Femur (tissue), 1 donor: Measurements from ENCODE around the gene GABBR2.

Experiments
- DNase-seq: peaks from one replicate; pipeline ENCODE4 v3.0.0-alpha.2; 2017

GABBR2 gene

GRCh38 chr9:98241357-98242300, 467.1 kb downstream of the GABBR2 start:
- DNase-seq = no peak

- DNase-seq = no peak
Observed at GRCh38 chr9:98240475-98240874, 468.3 kb downstream of the GABBR2 start.
